Activated gamma-delta T cell treated with anti-CD3 and anti-CD28 coated beads, Interleukin-2, amount 50 U/mL, for 16 hours (primary cell): ENCODE measurements around the gene NKD1.
"Not testable (repeated sequence)": the region's sequence is repeated elsewhere in the genome, so short reads cannot be mapped to it uniquely, and the experiment has no call there.

Experiments used
- DNase-seq: peaks from one replicate; pipeline ENCODE4 v3.0.0-alpha.2; 2020; ENCODE audit warnings: low read depth

NKD1 gene

DNA sequence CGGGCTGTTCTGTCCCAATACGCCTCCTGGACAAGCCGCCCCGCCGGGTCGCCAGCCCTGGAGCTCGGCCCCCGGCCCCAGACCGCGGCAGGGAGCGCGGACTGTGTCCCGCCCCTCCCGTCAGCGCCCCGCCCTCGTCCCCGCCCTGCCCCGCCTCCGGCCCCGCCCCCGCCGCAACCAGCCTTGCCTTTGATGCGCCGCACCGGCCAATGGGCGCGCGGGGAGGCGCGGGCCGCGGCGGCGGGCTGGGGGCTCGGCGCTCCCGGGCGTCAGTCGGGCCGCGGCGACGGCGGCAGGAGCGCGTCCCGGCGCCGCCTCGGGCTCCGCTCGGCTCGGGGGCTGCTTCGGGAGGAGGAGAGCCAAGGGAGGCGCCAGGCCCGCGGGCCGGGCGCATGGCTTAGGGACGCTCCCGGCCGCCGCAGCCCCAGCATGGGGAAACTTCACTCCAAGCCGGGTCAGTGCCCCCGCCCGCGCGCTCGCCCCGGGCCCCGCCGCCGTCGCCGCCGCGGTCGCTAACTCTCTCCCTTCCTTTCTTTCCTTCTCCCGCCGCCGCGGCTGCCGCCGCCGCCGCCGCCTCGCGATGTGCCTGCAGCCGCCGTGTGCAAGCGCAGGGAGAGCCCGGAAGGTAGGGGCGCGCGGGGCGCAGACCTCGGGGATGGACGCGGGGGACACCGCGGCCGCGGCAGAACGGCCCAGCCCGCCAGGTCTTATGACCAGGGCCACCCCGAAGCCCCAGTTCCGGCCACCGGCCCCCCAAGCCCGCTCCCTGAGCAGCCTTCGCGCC is at the start of gene NKD1:
NKD1 (plus strand) TSS at position 272 of the 784 bp plus-strand sequence; CDS start at position 430, 158 bp downstream.
- peak; percentile 50 for DNase-seq

GRCh38 chr16:50498431-50499155 is 49.6 kb upstream of the NKD1 start:
- DNase-seq: no peak

- DNase-seq: no peak
Observed at GRCh38 chr16:50499254-50499653, 48.9 kb upstream of the NKD1 start.

- no peak for DNase-seq
Observed at GRCh38 chr16:50500171-50500874, 47.9 kb upstream of the NKD1 start.

DNA sequence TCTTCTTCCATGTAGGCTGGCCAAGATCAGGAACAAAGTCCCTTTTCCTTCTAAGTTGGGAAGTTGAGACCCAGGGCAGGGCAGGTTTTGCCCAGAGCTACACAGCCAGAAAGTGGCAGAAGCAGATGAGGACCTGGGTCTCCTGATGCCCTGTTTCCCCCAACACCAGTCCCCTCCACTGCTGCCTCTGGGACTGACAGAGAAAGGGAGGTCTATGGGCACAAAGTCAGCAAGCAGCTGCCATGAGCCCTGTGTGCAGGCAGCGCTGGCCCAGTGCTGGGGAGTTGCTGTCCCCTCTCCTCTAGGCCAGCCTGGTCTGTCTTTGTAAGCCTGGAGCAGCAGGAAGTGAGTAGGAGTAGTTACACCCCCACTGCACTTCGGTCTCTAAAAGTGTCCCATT is 46.9 kb upstream of the NKD1 start:
- DNase-seq: no peak

- DNase-seq: no peak
Observed at GRCh38 chr16:50501986-50502615, 46.1 kb upstream of the NKD1 start.

GRCh38 chr16:50502616-50503011 is 45.6 kb upstream of the NKD1 start:
- no peak for DNase-seq

DNA sequence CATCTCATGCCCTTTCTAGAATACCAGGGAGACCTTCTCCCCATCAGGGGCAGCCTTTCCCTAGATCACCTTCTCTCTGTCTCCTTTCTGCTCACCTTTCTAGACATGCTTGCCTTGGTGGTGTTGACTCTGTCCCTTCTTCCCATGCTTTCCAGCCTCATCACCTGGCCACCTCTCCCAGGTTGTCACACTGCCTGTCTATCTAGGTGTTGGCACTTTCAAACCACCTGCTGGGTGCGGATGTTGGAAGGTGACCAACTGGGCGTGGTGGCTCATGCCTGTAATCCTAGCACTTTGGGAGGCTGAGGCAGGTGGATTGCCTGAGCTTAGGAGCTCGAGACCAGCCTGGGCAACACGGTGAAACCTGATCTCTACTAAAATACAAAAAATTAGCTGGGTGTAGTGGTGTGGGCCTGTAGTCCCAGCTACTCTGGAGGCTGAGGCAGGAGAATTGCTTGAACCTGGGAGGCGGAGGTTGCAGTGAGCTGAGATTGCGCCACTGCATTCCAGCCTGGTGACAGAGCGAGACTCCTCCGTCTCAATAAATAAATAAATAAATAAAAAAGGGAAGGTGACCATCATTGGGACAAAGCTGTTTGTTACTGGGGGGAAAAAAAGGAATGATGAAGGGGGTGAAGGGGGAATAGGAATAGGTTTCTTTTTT is 44.2 kb upstream of the NKD1 start:
- not testable (repeated sequence) for DNase-seq

GRCh38 chr16:50505115-50505514 is 43.1 kb upstream of the NKD1 start:
- no peak for DNase-seq

GRCh38 chr16:50505714-50506542 is 42.3 kb upstream of the NKD1 start:
- no peak for DNase-seq

DNA sequence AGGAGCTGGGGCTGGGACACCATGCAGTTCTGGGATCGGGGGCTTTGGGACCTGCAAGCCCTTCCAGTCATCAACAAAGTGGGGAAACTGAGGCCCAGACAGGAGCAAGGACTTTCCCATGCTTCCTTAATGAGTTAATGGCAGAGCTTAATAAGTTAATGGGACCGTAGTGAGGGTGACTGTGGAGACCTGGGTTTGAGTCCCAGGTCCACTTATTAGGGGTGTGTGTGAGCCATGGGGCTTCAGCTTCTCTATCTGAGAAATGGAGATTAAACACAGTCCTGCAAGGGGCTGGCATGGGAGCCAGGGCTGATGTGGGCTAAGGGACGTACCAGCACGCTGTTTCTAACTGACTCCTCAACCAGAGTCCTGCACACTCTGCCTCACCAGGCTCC is 41.7 kb upstream of the NKD1 start:
- DNase-seq: no peak

- DNase-seq: no peak
Observed at GRCh38 chr16:50507397-50507796, 40.8 kb upstream of the NKD1 start.

- peak; percentile 22 for DNase-seq
Observed at GRCh38 chr16:50509521-50510341, 38.5 kb upstream of the NKD1 start.

DNA sequence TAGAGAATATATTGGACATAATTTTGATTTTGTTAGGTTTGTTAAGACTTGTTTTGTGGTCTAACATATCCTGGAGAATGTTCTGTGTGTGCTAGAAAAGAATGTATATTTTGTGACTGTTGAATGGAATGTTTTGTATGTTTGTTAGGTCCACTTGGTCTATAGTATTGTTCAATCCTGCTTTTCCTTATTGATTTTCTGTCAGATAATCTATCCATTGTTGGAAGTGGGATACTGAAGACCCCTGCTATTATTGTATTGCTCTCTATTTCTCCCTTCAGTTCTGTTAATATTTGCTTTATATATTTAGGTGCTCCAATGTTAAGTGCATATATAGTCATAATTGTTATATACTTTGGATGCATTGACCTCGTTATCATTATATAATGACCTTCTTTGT is 33.0 kb upstream of the NKD1 start:
- no peak for DNase-seq

DNA sequence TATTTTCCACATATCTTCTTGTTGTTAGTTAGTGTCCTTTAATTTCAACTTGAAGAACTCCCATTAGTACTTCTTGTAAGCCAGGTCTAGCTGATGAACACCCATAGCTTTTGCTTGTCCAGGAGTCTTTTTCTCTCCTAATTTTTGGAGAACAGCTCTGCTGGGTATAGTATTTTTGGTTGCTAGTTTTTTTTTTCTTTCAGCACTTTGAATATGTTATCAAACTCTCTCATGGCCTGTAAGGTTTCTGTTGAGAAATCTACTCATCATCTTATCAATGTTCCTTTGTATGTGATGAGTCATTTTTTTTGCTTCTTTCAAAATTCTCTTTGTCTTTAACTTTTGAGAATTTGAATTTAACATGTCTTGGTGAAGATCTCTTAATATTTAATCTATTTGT is 31.8 kb upstream of the NKD1 start:
- DNase-seq: no peak

GRCh38 chr16:50516890-50517289 is 31.3 kb upstream of the NKD1 start:
- DNase-seq: no peak

DNA sequence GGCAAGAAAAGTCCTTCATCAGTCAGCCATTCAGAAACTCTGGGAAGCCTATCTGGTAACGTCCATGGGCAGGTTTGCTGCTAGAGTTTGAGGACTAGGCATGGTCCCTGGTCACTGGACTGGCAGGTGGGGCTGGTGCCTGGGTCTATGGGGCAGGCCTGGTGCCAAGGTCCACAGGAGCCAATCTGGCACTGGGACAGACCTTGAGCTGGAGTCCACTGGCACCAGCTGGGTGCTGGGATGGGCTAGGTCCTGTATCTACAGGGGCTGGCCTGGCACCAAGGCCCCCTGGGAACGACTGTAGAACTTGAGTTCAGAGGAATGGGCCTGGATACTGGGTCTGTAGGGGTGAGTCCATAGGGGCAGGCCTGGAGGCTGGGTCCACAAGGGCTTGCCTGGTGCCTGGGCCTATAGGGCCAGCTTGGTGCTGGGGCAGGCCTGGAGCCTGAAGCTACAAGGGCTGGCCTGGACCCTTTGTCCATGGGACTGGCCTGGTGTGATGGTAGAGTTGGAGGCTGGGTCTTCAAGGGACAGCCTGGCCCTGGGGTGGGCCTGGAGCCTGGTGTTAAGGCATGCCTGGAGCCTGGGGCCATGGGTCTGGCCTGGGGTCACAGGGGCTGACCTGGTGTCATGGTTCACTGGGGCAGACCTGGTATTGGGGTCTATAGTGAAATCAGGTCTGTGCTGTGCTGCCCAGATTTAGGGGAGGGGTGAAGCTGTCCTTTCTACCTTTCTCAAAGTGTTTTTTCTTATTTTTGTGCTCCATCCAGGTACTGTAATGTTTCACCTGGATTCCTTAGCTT is 30.5 kb upstream of the NKD1 start:
- no peak for DNase-seq

DNA sequence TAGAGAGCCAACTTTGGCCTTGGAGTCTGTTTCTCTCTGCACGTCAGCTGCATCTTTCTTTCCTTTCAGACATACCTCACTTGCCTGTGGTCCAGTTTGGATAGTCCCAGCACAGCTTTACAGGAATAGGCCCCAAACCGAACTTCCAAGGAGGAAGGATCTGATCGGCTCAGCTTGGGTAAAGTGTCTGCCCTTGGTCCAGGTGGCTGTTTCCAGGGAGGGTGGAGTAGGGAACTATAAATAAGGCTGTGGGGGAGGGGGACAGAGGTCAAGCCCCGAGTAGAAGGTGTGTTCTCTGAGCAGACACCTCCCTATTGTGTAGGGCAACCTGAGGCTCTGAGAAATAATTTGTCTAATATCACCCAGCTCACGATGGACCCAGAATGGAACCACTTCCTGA is 29.2 kb upstream of the NKD1 start:
- DNase-seq: no peak

- DNase-seq: no peak
Observed at GRCh38 chr16:50519602-50520001, 28.6 kb upstream of the NKD1 start.
